Measurements from ENCODE around the gene GET4.
"Not testable (repeated sequence)": the region's sequence is repeated elsewhere in the genome, so short reads cannot be mapped to it uniquely, and the experiment has no call there.

- TF ChIP-seq CTCF (optimal IDR thresholded peaks at IDR 0.05 in 1 of 3, IDR thresholded peaks at IDR 0.05 in 1 of 3, conservative IDR thresholded peaks at IDR 0.05 in 1 of 3; ENCODE audit: extremely low read depth in 1 of 3, insufficient read depth in 2 of 3, low read length in 3 of 3); EZH2 (IDR thresholded peaks at IDR 0.05; ENCODE audit: low read length): not testable (repeated sequence)
Measured at GRCh38 chr7:924042-924441, 47.7 kb downstream of the GET4 start.
